Vagina (tissue), 2 donors: ENCODE measurements around the gene UBASH3B.

Experiments
- CTCF ChIP-seq, 3 experiments: fragments of 450-650 bp in 2 of 3; fragments of 200-600 bp in 1 of 3; sonication (generic) in 1 of 3; IDR thresholded peaks; one replicate each; pipeline ENCODE4 v1.5.1; 2017 to 2019; ENCODE audit warnings: antibody characterized with exemption in 3 of 3, mild to moderate bottlenecking in 2 of 3, moderate library complexity in 2 of 3
- POLR2AphosphoS5 ChIP-seq, 2 donors: sonication (generic); formaldehyde crosslinking; IDR thresholded peaks; one replicate each; pipeline ENCODE4 v1.9.0; 2017; ENCODE audit warnings: antibody characterized with exemption in 2 of 2, mild to moderate bottlenecking in 2 of 2, low read depth in 1 of 2; ENCODE audit not compliant: insufficient read depth in 1 of 2

DNA sequence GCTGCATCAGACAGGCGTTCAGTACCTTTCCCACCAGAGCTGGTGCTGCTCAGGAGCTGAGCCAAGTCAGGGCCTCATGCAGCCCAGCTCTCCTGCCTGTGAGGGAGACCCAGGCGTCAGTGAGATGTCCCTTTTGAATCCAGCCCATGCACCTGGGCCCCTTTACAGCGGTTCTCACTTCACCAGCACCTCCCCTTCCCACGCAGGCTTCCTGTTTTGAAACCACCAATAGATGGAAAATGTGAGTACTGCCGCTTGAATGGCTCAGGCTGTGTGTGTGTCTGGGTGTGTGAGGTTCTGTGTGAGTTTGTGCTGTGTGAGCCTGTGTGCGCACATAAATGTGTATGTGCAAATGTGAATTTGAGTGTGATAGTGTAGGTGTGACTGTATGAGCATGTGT lies 88.4 kb downstream of the UBASH3B start:
- TF ChIP-seq CTCF (IDR thresholded peaks at IDR 0.05) (no peak), POLR2AphosphoS5 (IDR thresholded peaks at IDR 0.05; ENCODE audit: insufficient read depth in 1 of 2, low read depth in 1 of 2) (no peak)
